ENCODE results near the gene ZNF638.
"Not testable (repeated sequence)": the region's sequence is repeated elsewhere in the genome, so short reads cannot be mapped to it uniquely, and the experiment has no call there.

DNA sequence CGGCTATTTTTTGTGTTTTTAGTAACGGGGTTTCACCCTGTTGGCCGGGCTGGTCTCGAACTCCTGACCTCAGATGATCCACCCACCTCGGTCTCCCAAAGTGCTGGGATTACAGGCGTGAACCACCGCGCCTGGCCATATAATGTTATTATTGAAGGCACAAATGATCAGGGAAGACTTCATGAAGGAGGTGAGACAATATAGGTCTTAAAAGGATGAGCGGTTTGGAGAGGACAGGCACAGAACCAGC lies 326 bp upstream of the ZNF638 start:
- TF ChIP-seq, protein P1, sequence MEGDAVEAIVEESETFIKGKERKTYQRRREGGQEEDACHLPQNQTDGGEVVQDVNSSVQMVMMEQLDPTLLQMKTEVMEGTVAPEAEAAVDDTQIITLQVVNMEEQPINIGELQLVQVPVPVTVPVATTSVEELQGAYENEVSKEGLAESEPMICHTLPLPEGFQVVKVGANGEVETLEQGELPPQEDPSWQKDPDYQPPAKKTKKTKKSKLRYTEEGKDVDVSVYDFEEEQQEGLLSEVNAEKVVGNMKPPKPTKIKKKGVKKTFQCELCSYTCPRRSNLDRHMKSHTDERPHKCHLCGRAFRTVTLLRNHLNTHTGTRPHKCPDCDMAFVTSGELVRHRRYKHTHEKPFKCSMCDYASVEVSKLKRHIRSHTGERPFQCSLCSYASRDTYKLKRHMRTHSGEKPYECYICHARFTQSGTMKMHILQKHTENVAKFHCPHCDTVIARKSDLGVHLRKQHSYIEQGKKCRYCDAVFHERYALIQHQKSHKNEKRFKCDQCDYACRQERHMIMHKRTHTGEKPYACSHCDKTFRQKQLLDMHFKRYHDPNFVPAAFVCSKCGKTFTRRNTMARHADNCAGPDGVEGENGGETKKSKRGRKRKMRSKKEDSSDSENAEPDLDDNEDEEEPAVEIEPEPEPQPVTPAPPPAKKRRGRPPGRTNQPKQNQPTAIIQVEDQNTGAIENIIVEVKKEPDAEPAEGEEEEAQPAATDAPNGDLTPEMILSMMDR (IDR thresholded peaks at IDR 0.05): not testable (repeated sequence)
- TF ChIP-seq JUND (IDR thresholded peaks at IDR 0.05); TCF12 (IDR thresholded peaks at IDR 0.05); MEF2A (IDR thresholded peaks at IDR 0.05; ENCODE audit: borderline replicate concordance, low read depth); YY1 (IDR thresholded peaks at IDR 0.05; ENCODE audit: low read depth); NRF1 (IDR thresholded peaks at IDR 0.05; ENCODE audit: low read depth, low read length); EP300 (IDR thresholded peaks at IDR 0.05; ENCODE audit: borderline replicate concordance in 1 of 2, low read depth in 1 of 2, low read length in 1 of 2); RAD21 (IDR thresholded peaks at IDR 0.05; ENCODE audit: low read length); CHD2 (IDR thresholded peaks at IDR 0.05; ENCODE audit: low read length, partially characterized antibody): not testable (repeated sequence)
- TF ChIP-seq, protein P2, sequence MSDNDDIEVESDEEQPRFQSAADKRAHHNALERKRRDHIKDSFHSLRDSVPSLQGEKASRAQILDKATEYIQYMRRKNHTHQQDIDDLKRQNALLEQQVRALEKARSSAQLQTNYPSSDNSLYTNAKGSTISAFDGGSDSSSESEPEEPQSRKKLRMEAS (IDR thresholded peaks at IDR 0.05; ENCODE audit: low read depth): not testable (repeated sequence)
